Astrocyte (in vitro differentiated cells and primary cell): ENCODE data around the gene ANXA2. TPM values are rescaled to one million over a fixed set of nuclear protein-coding genes. Genes with fewer than 3 reads are reported as not detected.
A peak's percentile ranks its signal among the peaks of the same experiment; 100 is the strongest.
"Not testable (repeated sequence)": the region's sequence is repeated elsewhere in the genome, so short reads cannot be mapped to it uniquely, and the experiment has no call there.

ENCODE experiments used
- DNase-seq: peaks from one replicate; pipeline ENCODE4 v3.0.0-alpha.2; 2010; ENCODE audit warnings: low read depth
- FAIRE-seq: peaks from 2 replicates; lab custom pipeline; 2011; peaks lifted over from hg19 to GRCh38; lab: Jason Lieb, UNC
- H2AFZ ChIP-seq: 2 replicates; pipeline ENCODE4 v1.6.0; 2012; ENCODE audit warnings: low read depth, low read length, inconsistent platforms
- H3K27ac ChIP-seq: 2 replicates; pipeline ENCODE4 v1.5.1; 2011; ENCODE audit warnings: low read depth, low read length, inconsistent platforms
- H3K27me3 ChIP-seq: 2 replicates; pipeline ENCODE4 v1.6.0; 2011; ENCODE audit warnings: low read length, inconsistent platforms; ENCODE audit not compliant: insufficient read depth
- H3K36me3 ChIP-seq: 2 replicates; pipeline ENCODE4 v1.5.1; 2011; ENCODE audit warnings: low read length, inconsistent platforms; ENCODE audit not compliant: insufficient read depth
- H3K4me1 ChIP-seq: 2 replicates; pipeline ENCODE4 v1.5.1; 2011; ENCODE audit warnings: low read length, inconsistent platforms; ENCODE audit not compliant: insufficient read depth
- H3K4me2 ChIP-seq: 2 replicates; pipeline ENCODE4 v1.6.0; 2012; ENCODE audit warnings: low read length, inconsistent platforms
- H3K4me3 ChIP-seq: 2 replicates; pipeline ENCODE4 v1.5.1; 2011; ENCODE audit warnings: low read depth, mild to moderate bottlenecking, low read length, inconsistent platforms; ENCODE audit not compliant: insufficient read depth
- H3K79me2 ChIP-seq: 2 replicates; pipeline ENCODE4 v1.6.0; 2012; ENCODE audit warnings: mild to moderate bottlenecking, low read length, inconsistent platforms; ENCODE audit not compliant: insufficient read depth
- H3K9ac ChIP-seq: 2 replicates; pipeline ENCODE4 v1.6.0; 2012; ENCODE audit warnings: mild to moderate bottlenecking, low read length, inconsistent platforms
- H3K9me3 ChIP-seq: 2 replicates; pipeline ENCODE4 v1.5.1; 2012; ENCODE audit warnings: low read depth, mild to moderate bottlenecking, low read length, inconsistent platforms; ENCODE audit not compliant: insufficient read depth
- H4K20me1 ChIP-seq: 2 replicates; pipeline ENCODE4 v1.6.0; 2012; ENCODE audit warnings: low read length, inconsistent platforms; ENCODE audit not compliant: insufficient read depth
- H3K27ac Mint-ChIP-seq: one replicate; pipeline ENCODE4 v1.8.0; 2021; ENCODE audit warnings: mild to moderate bottlenecking, mixed read lengths; ENCODE audit not compliant: unreplicated experiment
- H3K27me3 Mint-ChIP-seq: one replicate; pipeline ENCODE4 v1.8.0; 2021; ENCODE audit warnings: low read depth, mixed read lengths; ENCODE audit not compliant: unreplicated experiment
- H3K36me3 Mint-ChIP-seq: one replicate; pipeline ENCODE4 v1.8.0; 2021; ENCODE audit warnings: low read depth, mixed read lengths; ENCODE audit not compliant: unreplicated experiment
- H3K4me1 Mint-ChIP-seq: one replicate; pipeline ENCODE4 v1.8.0; 2021; ENCODE audit warnings: low read depth, mixed read lengths; ENCODE audit not compliant: unreplicated experiment
- H3K4me3 Mint-ChIP-seq: one replicate; pipeline ENCODE4 v1.8.0; 2021; ENCODE audit warnings: mild to moderate bottlenecking, moderate library complexity, mixed read lengths; ENCODE audit not compliant: unreplicated experiment
- H3K9me3 Mint-ChIP-seq: one replicate; pipeline ENCODE4 v1.8.0; 2021; ENCODE audit warnings: mild to moderate bottlenecking, mixed read lengths; ENCODE audit not compliant: unreplicated experiment
- EZH2 ChIP-seq: IDR thresholded peaks from 2 replicates; pipeline ENCODE4 v1.6.1; 2012; ENCODE audit warnings: mild to moderate bottlenecking, low read length, inconsistent platforms; ENCODE audit not compliant: insufficient read depth
- total RNA-seq: library from RNA; stranded (reverse); gene quantifications from 2 replicates; pipeline ENCODE4 v1.2.1, GENCODE V29; 2021
- TF ChIP-seq, protein P1 (sequence below): IDR thresholded peaks from 2 replicates; pipeline ENCODE4 v1.5.1; 2011; ENCODE audit warnings: low read depth, mild to moderate bottlenecking, inconsistent platforms, low read length, moderate library complexity; ENCODE audit not compliant: insufficient read depth

ANXA2 gene
- total RNA-seq, 1 donor from 2014 or later, result 2,599 TPM

DNA sequence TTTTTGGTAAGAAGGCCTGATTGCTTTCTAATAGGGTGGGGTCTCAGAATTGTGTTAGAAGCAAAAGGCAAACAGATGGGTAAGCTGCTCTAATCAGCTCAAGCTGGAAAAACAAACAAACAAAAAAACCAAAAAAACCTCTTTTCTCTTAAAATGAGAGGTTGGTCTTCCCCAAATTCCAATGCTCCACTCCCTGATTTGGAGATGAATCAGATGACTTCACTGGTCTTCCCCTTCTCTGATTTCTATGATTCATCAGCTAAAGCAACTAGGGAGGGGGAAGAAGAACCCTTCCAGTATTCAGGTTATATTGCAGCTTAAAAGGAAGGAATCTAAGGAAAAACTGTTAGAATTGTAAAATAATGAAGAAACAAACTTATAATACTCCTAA lies 9.6 kb upstream of the ANXA2 start:
- Histone ChIP-seq H3K9me3 (no peaks in the 10 kb centered on the region), H3K27ac (peak overlapping the region; percentile 64), H3K4me1 (peaks cover 35% of the 10 kb centered on the region), H3K27me3 (no peaks in the 10 kb centered on the region), H3K4me3 (no peak overlapping the region), H3K79me2 (no peaks in the 10 kb centered on the region), H3K4me2 (peak overlapping the region; percentile 64), H3K9ac (peak overlapping the region; percentile 37), H4K20me1 (no peaks in the 10 kb centered on the region), H3K36me3 (no peaks in the 10 kb centered on the region), H2AFZ (no peak overlapping the region)
- Mint-ChIP-seq H3K27me3 (no peaks in the 10 kb centered on the region), H3K9me3 (no peaks in the 10 kb centered on the region), H3K27ac (peak overlapping the region; percentile 85), H3K4me1 (peaks cover 37% of the 10 kb centered on the region), H3K4me3 (peak overlapping the region; percentile 34), H3K36me3 (no peaks in the 10 kb centered on the region)
- no peak for TF ChIP-seq EZH2
- TF ChIP-seq, protein P1, sequence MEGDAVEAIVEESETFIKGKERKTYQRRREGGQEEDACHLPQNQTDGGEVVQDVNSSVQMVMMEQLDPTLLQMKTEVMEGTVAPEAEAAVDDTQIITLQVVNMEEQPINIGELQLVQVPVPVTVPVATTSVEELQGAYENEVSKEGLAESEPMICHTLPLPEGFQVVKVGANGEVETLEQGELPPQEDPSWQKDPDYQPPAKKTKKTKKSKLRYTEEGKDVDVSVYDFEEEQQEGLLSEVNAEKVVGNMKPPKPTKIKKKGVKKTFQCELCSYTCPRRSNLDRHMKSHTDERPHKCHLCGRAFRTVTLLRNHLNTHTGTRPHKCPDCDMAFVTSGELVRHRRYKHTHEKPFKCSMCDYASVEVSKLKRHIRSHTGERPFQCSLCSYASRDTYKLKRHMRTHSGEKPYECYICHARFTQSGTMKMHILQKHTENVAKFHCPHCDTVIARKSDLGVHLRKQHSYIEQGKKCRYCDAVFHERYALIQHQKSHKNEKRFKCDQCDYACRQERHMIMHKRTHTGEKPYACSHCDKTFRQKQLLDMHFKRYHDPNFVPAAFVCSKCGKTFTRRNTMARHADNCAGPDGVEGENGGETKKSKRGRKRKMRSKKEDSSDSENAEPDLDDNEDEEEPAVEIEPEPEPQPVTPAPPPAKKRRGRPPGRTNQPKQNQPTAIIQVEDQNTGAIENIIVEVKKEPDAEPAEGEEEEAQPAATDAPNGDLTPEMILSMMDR, result no peak
- DNase-seq, result peak; percentile 91
- peak; percentile 90 for FAIRE-seq

DNA sequence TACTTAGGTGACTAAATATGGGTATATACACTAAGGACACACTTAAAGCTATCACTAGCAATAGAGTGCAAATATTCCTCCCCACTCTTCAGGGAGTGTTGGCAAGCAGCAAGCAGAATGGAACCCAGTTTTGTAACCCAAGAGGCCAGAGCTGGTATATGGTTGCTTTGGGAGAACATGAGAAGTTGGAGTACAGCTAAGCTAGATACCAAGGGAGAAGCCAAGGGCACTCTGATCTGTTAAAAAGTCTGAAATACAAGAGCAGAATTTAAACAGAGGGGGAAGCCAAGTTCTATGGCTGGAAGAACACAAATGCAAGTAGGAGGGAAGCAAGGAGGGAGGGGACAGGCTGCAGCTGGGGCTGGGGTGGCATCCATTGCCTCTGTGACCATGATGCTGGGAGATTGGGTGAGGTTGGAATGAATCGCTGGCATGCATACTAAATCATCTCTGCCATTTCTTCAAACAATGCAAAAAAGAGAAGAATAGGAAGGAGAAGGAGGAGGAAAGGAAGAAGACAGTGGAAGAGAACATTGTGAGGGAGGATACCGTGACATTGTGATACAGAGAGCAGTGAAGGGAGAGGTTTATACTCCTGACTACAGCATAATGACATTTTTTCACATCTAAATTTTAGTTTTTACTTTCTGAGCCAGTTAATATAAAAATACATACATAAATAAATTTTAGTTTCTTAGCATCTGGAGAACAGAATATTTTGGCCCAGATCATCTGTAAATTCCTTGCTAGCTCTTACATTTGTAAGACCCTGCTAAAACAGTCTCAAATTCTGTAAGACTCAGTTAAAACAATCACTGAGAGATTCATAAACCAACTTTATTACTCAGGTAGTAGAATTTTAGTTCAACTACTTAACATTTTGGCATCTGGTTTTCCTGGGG lies 9.0 kb upstream of the ANXA2 start:
- H3K4me2 ChIP-seq, result peak overlapping the region; percentile 64
- no peak for TF ChIP-seq EZH2
- TF ChIP-seq, protein P1, result no peak

GRCh38 chr15:60405399-60405798 lies 7.6 kb upstream of the ANXA2 start:
- Mint-ChIP-seq H3K27me3 (no peaks in the 10 kb centered on the region), H3K27ac (no peak overlapping the region), H3K4me3 (no peak overlapping the region), H3K4me1 (peaks cover 51% of the 10 kb centered on the region), H3K36me3 (no peaks in the 10 kb centered on the region), H3K9me3 (no peaks in the 10 kb centered on the region)
- TF ChIP-seq, protein P1, result no peak
- TF ChIP-seq EZH2, result no peak
- H3K4me3 ChIP-seq, result no peak overlapping the region
- no peak overlapping the region for H2AFZ ChIP-seq
- H3K9ac ChIP-seq, result no peak overlapping the region
- H3K79me2 ChIP-seq, result no peaks in the 10 kb centered on the region
- H3K36me3 ChIP-seq, result no peaks in the 10 kb centered on the region
- no peak overlapping the region for H3K4me2 ChIP-seq
- FAIRE-seq, result no peak
- peaks cover 51% of the 10 kb centered on the region for H3K4me1 ChIP-seq
- no peaks in the 10 kb centered on the region for H4K20me1 ChIP-seq
- H3K9me3 ChIP-seq, result no peaks in the 10 kb centered on the region
- no peak overlapping the region for H3K27ac ChIP-seq
- no peak for DNase-seq
- no peaks in the 10 kb centered on the region for H3K27me3 ChIP-seq

More for the DNA sequence above, 9.0 kb upstream of the ANXA2 start:
- Histone ChIP-seq H3K4me3 (no peak overlapping the region), H3K27me3 (no peaks in the 10 kb centered on the region), H4K20me1 (no peaks in the 10 kb centered on the region), H3K4me1 (peaks cover 39% of the 10 kb centered on the region), H3K36me3 (no peaks in the 10 kb centered on the region), H3K79me2 (no peaks in the 10 kb centered on the region), H3K9me3 (no peaks in the 10 kb centered on the region), H3K27ac (peak overlapping the region; percentile 64), H3K9ac (peak overlapping the region; percentile 37), H2AFZ (no peak overlapping the region)
- Mint-ChIP-seq H3K9me3 (no peaks in the 10 kb centered on the region), H3K4me3 (no peak overlapping the region), H3K4me1 (peaks cover 41% of the 10 kb centered on the region), H3K27me3 (no peaks in the 10 kb centered on the region), H3K27ac (peak overlapping the region; percentile 85), H3K36me3 (no peaks in the 10 kb centered on the region)
- DNase-seq (no peak), FAIRE-seq (no peak)

- peaks cover 61% of the 10 kb centered on the region for H3K4me1 ChIP-seq
- H3K9me3 Mint-ChIP-seq, H4K20me1 ChIP-seq, H3K27me3 Mint-ChIP-seq, H3K36me3 ChIP-seq, H3K4me3 Mint-ChIP-seq, H2AFZ ChIP-seq, H3K9me3 ChIP-seq, H3K4me2 ChIP-seq, DNase-seq, H3K9ac ChIP-seq, H3K27me3 ChIP-seq, H3K79me2 ChIP-seq, H3K4me3 ChIP-seq, FAIRE-seq, H3K27ac Mint-ChIP-seq, H3K36me3 Mint-ChIP-seq, H3K27ac ChIP-seq: not testable (repeated sequence)
- H3K4me1 Mint-ChIP-seq, result peaks cover 62% of the 10 kb centered on the region
These were observed 6.6 kb upstream of the ANXA2 start for GRCh38 chr15:60404351-60404750.
